Uterus (tissue), 4 donors: ENCODE measurements around the gene MAML2. TPM values are rescaled to one million over a fixed set of nuclear protein-coding genes. Genes with fewer than 3 reads are reported as not detected.

Experiments used
- DNase-seq, 2 donors: peaks; one replicate each; pipeline ENCODE4 v3.0.0-alpha.2; 2019 to 2020
- H3K27ac ChIP-seq, 2 donors: fragments of 200-600 bp; sonication (generic); 1 replicate in 1 of 2; 2 replicates in 1 of 2; pipeline ENCODE4 v1.5.1; 2016 to 2018
- H3K27me3 ChIP-seq, 2 donors: fragments of 200-600 bp; sonication (generic); one replicate each; pipeline ENCODE4 v1.5.1; 2018 to 2019; ENCODE audit warnings: control low read depth in 1 of 2
- H3K36me3 ChIP-seq, 2 donors: fragments of 200-600 bp; sonication (generic); one replicate each; pipeline ENCODE4 v1.5.1; 2019; ENCODE audit warnings: control low read depth in 1 of 2
- H3K4me1 ChIP-seq, 2 donors: fragments of 200-600 bp; sonication (generic); one replicate each; pipeline ENCODE4 v1.5.1; 2018 to 2019; ENCODE audit warnings: control low read depth in 1 of 2
- H3K4me3 ChIP-seq, 2 donors: fragments of 200-600 bp; sonication (generic); 1 replicate in 1 of 2; 2 replicates in 1 of 2; pipeline ENCODE4 v1.5.1; 2018 to 2019; ENCODE audit warnings: mild to moderate bottlenecking in 1 of 2
- H3K9me3 ChIP-seq, 2 donors: fragments of 200-600 bp; sonication (generic); one replicate each; pipeline ENCODE4 v1.5.1; 2019; ENCODE audit warnings: control low read depth in 1 of 2
- POLR2A ChIP-seq, 2 donors: fragments of 450-650 bp; IDR thresholded peaks; one replicate each; pipeline ENCODE4 v1.6.1; 2016; ENCODE audit warnings: antibody characterized with exemption in 2 of 2, mild to moderate bottlenecking in 1 of 2, moderate library complexity in 1 of 2
- intact Hi-C: fragments of 100-400 bp; cut with DNase I; formaldehyde crosslinking; loops from one replicate; pipeline ENCODE4 v1.15.1; 2023; ENCODE audit warnings: low total_unique reads
- total RNA-seq, 4 donors: library from RNA; depleted of rRNA in 3 of 4; stranded (reverse); fragments of >200 nt in 3 of 4; gene quantifications; one replicate each; pipeline versions ENCODE4 v1.1.0 to v1.2.4, GENCODE V29; 2014 to 2023
- TF ChIP-seq, protein P1 (sequence below), 4 experiments: fragments of 200-600 bp in 2 of 4; fragments of 450-650 bp in 2 of 4; sonication (generic) in 2 of 4; IDR thresholded peaks; one replicate each; pipeline ENCODE4 v1.5.1; 2016 to 2019; ENCODE audit warnings: antibody characterized with exemption in 4 of 4, mild to moderate bottlenecking in 2 of 4, moderate library complexity in 1 of 4
- donor health status: DM: yes; HTN: yes; CAD: no.

The MAML2 gene
- total RNA-seq, 4 donors from 2014 or later = 8.2 to 35.9 (median 19.8) TPM

DNA sequence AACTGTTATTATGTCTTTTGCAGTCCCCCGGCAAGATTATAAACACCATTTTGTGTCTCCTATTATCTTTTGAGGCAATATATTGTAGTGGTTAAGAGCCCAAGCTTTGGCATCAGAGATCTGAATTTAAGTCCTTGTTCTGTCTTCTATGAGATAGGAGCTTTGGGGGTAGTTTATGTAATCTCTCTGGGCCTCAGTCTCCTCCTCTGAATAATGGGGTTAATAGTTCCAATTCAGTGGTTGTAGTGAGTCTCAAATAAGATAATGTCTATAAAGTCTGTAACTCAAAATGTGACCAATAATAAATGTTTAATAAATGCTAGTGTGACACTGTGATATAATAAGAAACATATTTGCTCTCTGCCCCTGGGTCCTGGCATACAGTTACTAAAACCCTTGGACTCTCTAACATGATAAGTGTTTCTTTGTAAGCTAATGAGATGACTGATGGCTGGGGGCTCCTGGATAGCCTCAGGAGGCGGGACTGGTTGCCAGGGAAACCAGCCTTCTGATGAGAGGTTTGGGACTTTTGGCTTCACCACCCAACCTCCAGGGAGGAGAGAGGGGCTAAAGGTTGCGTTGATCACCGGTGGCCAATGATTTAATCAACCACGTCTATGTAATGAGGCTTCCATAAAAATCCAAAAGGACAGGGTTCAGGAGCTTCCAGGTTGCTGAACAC lies 235.7 kb downstream of the MAML2 start:
- Histone ChIP-seq H3K27me3 (no peaks in the 10 kb centered on the region), H3K36me3 (no peaks in the 10 kb centered on the region), H3K4me3 (no peak overlapping the region), H3K4me1 (no peaks in the 10 kb centered on the region), H3K27ac (no peak overlapping the region), H3K9me3 (no peaks in the 10 kb centered on the region)
- DNase-seq = no peak
- TF ChIP-seq POLR2A (IDR thresholded peaks at IDR 0.05) = no peak
- TF ChIP-seq, protein P1, sequence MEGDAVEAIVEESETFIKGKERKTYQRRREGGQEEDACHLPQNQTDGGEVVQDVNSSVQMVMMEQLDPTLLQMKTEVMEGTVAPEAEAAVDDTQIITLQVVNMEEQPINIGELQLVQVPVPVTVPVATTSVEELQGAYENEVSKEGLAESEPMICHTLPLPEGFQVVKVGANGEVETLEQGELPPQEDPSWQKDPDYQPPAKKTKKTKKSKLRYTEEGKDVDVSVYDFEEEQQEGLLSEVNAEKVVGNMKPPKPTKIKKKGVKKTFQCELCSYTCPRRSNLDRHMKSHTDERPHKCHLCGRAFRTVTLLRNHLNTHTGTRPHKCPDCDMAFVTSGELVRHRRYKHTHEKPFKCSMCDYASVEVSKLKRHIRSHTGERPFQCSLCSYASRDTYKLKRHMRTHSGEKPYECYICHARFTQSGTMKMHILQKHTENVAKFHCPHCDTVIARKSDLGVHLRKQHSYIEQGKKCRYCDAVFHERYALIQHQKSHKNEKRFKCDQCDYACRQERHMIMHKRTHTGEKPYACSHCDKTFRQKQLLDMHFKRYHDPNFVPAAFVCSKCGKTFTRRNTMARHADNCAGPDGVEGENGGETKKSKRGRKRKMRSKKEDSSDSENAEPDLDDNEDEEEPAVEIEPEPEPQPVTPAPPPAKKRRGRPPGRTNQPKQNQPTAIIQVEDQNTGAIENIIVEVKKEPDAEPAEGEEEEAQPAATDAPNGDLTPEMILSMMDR (IDR thresholded peaks at IDR 0.05) = no peak
- intact Hi-C loops = no loop called here

DNA sequence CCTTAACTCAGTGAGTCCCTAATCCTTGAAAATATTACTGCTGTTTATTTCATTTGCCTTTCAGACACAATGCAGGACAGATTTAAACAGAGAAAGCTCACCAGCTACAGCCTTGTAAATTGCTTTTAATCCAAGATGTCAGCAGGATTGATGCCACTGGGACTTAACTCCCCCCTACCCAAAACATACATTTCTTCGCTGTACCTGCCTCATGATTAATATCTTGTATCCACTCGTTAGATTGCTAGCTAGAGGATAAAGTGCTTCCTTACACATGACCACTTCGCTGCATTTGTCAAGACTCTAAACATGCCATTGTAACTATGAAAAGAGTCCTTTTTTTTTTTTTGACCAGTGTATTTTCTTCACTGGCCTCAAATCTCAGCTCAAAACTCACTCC lies 236.3 kb downstream of the MAML2 start:
- H3K27ac ChIP-seq = no peak overlapping the region

DNA sequence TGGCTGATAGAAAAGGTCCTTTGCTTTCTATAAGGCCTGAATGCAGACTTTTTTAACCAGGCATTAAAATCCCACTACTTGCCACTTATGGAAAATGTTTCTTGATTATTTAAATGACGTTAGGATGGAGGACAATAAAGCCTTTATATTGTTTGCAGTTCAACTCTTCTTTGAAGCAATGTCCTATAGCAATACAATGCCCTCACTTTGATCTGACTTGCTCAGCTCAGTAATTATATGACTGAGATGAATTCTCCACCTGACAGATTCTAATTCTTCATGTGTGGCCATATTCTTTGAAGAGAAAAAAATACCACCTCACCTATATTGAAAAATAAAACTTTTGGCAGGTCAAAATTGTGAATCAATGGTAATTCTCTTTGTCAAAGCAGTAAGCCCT lies 237.1 kb downstream of the MAML2 start:
- intact Hi-C loops = no loop called here
- Histone ChIP-seq H3K4me3 (no peak overlapping the region), H3K36me3 (no peaks in the 10 kb centered on the region), H3K9me3 (no peaks in the 10 kb centered on the region), H3K27me3 (no peaks in the 10 kb centered on the region), H3K4me1 (no peaks in the 10 kb centered on the region), H3K27ac (no peak overlapping the region)
- no peak for TF ChIP-seq POLR2A (IDR thresholded peaks at IDR 0.05)
- TF ChIP-seq, protein P1 (IDR thresholded peaks at IDR 0.05) = no peak
- no peak for DNase-seq

More for the DNA sequence above, 236.3 kb downstream of the MAML2 start:
- no peaks in the 10 kb centered on the region for H3K9me3 ChIP-seq
- TF ChIP-seq, protein P1 (IDR thresholded peaks at IDR 0.05) = no peak
- no peak for TF ChIP-seq POLR2A (IDR thresholded peaks at IDR 0.05)
- no peaks in the 10 kb centered on the region for H3K27me3 ChIP-seq
- H3K36me3 ChIP-seq = no peaks in the 10 kb centered on the region
- DNase-seq = no peak
- H3K4me3 ChIP-seq = no peak overlapping the region
- intact Hi-C loops = no loop called here
- H3K4me1 ChIP-seq = no peaks in the 10 kb centered on the region

DNA sequence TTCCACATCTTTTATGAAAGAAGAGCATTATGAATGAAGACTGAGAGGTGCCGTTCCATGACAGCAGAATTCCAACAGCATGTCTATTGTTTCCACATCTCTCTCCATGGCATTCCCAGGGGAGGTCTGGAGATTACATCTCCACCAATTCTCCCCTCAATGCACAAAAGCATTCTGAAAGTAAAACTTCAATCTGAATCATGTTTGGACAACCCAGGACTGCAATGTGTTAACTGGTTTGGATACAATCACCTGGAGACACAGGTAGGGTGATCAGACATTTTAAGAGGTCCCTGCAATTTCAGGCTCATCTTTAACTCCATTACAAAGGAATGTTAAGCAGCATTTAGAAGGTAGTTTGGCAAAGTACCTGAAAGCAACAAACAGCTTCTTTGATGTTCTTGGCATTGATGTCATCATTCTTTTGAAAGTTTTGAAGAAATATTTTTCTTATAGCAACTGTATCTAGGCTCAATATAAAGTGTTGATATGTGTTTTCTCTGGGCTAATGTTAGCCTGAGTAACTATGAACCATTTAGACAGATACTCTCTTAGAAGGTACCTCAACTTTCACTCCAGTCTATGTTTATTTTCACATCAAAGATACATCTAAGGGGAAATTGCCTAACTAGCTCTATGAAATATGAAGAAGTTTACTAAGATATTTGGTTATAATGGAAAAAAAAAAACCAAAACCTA lies 237.6 kb downstream of the MAML2 start:
- H3K4me3 ChIP-seq = no peak overlapping the region
- H3K9me3 ChIP-seq = no peaks in the 10 kb centered on the region
- TF ChIP-seq, protein P1 (IDR thresholded peaks at IDR 0.05) = no peak
- TF ChIP-seq POLR2A (IDR thresholded peaks at IDR 0.05) = no peak
- H3K27me3 ChIP-seq = no peaks in the 10 kb centered on the region
- no peak for DNase-seq
- H3K36me3 ChIP-seq = no peaks in the 10 kb centered on the region
- no peaks in the 10 kb centered on the region for H3K4me1 ChIP-seq
- no peak overlapping the region for H3K27ac ChIP-seq
- intact Hi-C loops = no loop called here

DNA sequence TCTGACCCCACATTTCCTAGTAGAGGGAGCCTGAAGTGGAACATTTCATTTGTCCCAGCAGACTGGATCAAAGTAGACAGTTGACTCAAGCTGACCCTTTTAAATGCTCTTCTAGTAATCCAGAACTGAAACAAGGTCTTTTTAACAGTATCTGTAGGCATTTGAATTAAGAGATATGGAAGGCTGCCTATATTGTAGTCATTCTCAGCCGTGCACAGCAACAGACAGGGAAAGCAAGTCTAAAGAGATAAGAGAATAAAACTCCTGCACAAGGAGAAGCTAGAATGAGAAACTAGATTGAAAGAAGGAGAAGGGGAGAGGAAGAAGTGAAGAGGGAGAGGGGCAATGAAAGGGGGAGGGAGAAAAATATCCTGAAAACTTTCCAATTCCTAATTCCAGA lies 238.5 kb downstream of the MAML2 start:
- H3K27me3 ChIP-seq = no peaks in the 10 kb centered on the region
- no peak for DNase-seq
- no peak for TF ChIP-seq POLR2A (IDR thresholded peaks at IDR 0.05)
- no peaks in the 10 kb centered on the region for H3K36me3 ChIP-seq
- no peak overlapping the region for H3K27ac ChIP-seq
- no peaks in the 10 kb centered on the region for H3K4me1 ChIP-seq
- intact Hi-C loops = no loop called here
- H3K4me3 ChIP-seq = no peak overlapping the region
- no peaks in the 10 kb centered on the region for H3K9me3 ChIP-seq
